OCI-LY7 (cell line): ENCODE data around the gene TM9SF3. TPM values are rescaled to one million over a fixed set of nuclear protein-coding genes. Genes with fewer than 3 reads are reported as not detected.

Experiments
- BruUV-seq: library from RNA; stranded (reverse); fragments of 400-500 nt; replicated peaks from 2 replicates; lab custom pipeline; 2021; lab: Mats Ljungman, UMichigan
- CTCF ChIA-PET: fragments of 300-600 bp; sonication (Branson Sonifier 250); formaldehyde crosslinking; loops from one replicate; lab custom pipeline; 2022; ENCODE audit warnings: antibody characterized with exemption; ENCODE audit not compliant: unreplicated experiment; lab: Charles Lee
- POLR2A ChIA-PET: fragments of 300-600 bp; sonication (Branson Sonifier 250); formaldehyde crosslinking; loops from one replicate; lab custom pipeline; 2022; ENCODE audit warnings: antibody characterized with exemption; lab: Charles Lee
- DNase-seq: peaks from one replicate; pipeline ENCODE4 v3.0.0-alpha.2; 2015; ENCODE audit warnings: low spot score
- H2AFZ ChIP-seq: fragments of 200-600 bp; sonication (generic), shearing (Covaris generic); 2 replicates; pipeline ENCODE4 v1.6.1; 2014; ENCODE audit warnings: mild to moderate bottlenecking, antibody characterized with exemption, low read length, moderate library complexity
- H3K27ac ChIP-seq: fragments of 200-600 bp; sonication (generic); 2 replicates; pipeline ENCODE4 v1.5.1; 2014; ENCODE audit warnings: mixed run types, low read depth, mild to moderate bottlenecking, moderate library complexity, low read length, inconsistent platforms; ENCODE audit not compliant: poor library complexity, severe bottlenecking
- H3K36me3 ChIP-seq: fragments of 200-600 bp; sonication (generic); 2 replicates; pipeline ENCODE4 v1.6.1; 2014; ENCODE audit warnings: mild to moderate bottlenecking, antibody characterized with exemption, low read length, moderate library complexity, mixed read lengths; ENCODE audit not compliant: insufficient read depth
- H3K4me1 ChIP-seq: fragments of 200-600 bp; sonication (generic); 2 replicates; pipeline ENCODE4 v1.5.1; 2014; ENCODE audit warnings: mild to moderate bottlenecking, low read length; ENCODE audit not compliant: insufficient read depth, poor library complexity, severe bottlenecking
- H3K4me2 ChIP-seq: fragments of 200-600 bp; sonication (generic); 2 replicates; pipeline ENCODE4 v1.6.1; 2014; ENCODE audit warnings: mild to moderate bottlenecking, low read length
- H3K4me3 ChIP-seq: fragments of 200-600 bp; sonication (generic); 2 replicates; pipeline ENCODE4 v1.5.1; 2014; ENCODE audit warnings: mild to moderate bottlenecking, low read depth, low read length; ENCODE audit not compliant: poor library complexity, severe bottlenecking
- H3K79me2 ChIP-seq: fragments of 200-600 bp; sonication (generic); 2 replicates; pipeline ENCODE4 v1.6.1; 2016; ENCODE audit warnings: low read depth, mild to moderate bottlenecking, low read length, moderate library complexity, mixed read lengths; ENCODE audit not compliant: insufficient read depth
- H3K9me2 ChIP-seq: fragments of 200-600 bp; sonication (generic); 2 replicates; pipeline ENCODE4 v1.6.1; 2016; ENCODE audit warnings: mild to moderate bottlenecking, low read length, mixed read lengths; ENCODE audit not compliant: insufficient read depth
- H3K9me3 ChIP-seq: fragments of 200-600 bp; sonication (generic); 2 replicates; pipeline ENCODE4 v1.6.1; 2014; ENCODE audit warnings: mild to moderate bottlenecking, mixed run types, low read length, mixed read lengths
- H4K20me1 ChIP-seq: fragments of 200-600 bp; sonication (generic); 2 replicates; pipeline ENCODE4 v1.6.1; 2014; ENCODE audit warnings: mild to moderate bottlenecking, antibody characterized with exemption, low read length, moderate library complexity, mixed read lengths; ENCODE audit not compliant: insufficient read depth
- EZH2phosphoT487 ChIP-seq: fragments of 200-600 bp; sonication (generic); IDR thresholded peaks from 2 replicates; pipeline ENCODE4 v1.6.1; 2018; ENCODE audit warnings: low read depth, borderline replicate concordance, mild to moderate bottlenecking, mixed run types, antibody characterized with exemption, low read length, moderate library complexity, mixed read lengths
- intact Hi-C: fragments of 100-400 bp; cut with micrococcal nuclease; formaldehyde crosslinking; loops from one replicate; pipeline ENCODE4 v1.10.0; 2022; ENCODE audit not compliant: unreplicated experiment
- small RNA-seq: library from RNA; depleted of rRNA; stranded (forward); fragments of <200 nt; gene quantifications from one replicate; pipeline ENCODE3, GENCODE V24; 2014
- total RNA-seq, 2 experiments: library from RNA; depleted of rRNA in 1 of 2; stranded (reverse); fragments of >200 nt in 1 of 2; shearing (Covaris generic) in 1 of 2; gene quantifications; 2 replicates each; pipeline ENCODE4 v1.2.3, GENCODE V29; 2014 to 2022
- TF ChIP-seq, protein P1 (sequence below): fragments of 200-600 bp; sonication (generic); conservative IDR thresholded peaks from 2 replicates; pipeline ENCODE4 v1.5.1; 2014; ENCODE audit warnings: mild to moderate bottlenecking, antibody characterized with exemption, low read length, moderate library complexity, mixed read lengths

TM9SF3 gene
- total RNA-seq, 2 experiments from 2014 or later, result 23.0 to 88.8 TPM

DNA sequence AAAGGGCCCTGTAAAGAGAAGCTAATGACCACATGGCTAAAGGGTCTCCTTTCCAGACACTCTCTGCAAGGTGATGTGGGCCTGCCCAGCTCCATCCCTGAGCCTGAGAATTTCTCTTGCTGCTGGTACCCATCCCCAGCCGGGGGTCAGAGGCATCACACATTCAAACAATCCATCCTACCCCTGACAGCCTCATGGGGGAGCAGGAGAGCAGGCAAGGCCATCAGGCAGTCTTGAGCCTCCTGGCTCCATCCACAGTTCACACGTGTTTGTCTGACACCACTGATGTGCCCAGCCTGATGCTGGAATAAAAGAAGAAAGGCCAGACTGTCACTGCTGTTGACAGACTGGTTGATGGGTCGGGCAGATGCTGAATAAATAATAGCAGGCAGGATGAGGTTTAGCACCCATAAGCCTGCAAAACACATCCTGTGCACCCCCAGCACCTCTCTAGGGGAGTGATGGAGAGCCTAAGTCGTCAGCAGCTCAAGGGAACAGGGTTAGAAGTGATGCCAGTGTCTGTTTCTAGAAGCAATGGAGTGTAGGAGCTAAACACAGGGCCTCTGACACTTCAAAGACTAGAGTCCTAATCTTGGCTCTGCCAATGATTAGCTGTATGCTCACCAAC, 116.6 kb downstream of the TM9SF3 start:
- Histone ChIP-seq H3K9me2 (no peaks in the 10 kb centered on the region), H4K20me1 (no peaks in the 10 kb centered on the region), H3K36me3 (no peaks in the 10 kb centered on the region), H3K4me3 (no peak overlapping the region), H2AFZ (no peak overlapping the region), H3K4me2 (no peak overlapping the region), H3K4me1 (no peaks in the 10 kb centered on the region), H3K79me2 (no peaks in the 10 kb centered on the region), H3K9me3 (no peaks in the 10 kb centered on the region), H3K27ac (no peak overlapping the region)
- intact Hi-C loops, result no loop called here
- no TSS peak for BruUV-seq
- ChIA-PET POLR2A (no interaction called here), CTCF (no interaction called here)
- peak; percentile 63 for DNase-seq
- no peak for TF ChIP-seq EZH2phosphoT487
- TF ChIP-seq, protein P1, sequence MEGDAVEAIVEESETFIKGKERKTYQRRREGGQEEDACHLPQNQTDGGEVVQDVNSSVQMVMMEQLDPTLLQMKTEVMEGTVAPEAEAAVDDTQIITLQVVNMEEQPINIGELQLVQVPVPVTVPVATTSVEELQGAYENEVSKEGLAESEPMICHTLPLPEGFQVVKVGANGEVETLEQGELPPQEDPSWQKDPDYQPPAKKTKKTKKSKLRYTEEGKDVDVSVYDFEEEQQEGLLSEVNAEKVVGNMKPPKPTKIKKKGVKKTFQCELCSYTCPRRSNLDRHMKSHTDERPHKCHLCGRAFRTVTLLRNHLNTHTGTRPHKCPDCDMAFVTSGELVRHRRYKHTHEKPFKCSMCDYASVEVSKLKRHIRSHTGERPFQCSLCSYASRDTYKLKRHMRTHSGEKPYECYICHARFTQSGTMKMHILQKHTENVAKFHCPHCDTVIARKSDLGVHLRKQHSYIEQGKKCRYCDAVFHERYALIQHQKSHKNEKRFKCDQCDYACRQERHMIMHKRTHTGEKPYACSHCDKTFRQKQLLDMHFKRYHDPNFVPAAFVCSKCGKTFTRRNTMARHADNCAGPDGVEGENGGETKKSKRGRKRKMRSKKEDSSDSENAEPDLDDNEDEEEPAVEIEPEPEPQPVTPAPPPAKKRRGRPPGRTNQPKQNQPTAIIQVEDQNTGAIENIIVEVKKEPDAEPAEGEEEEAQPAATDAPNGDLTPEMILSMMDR, result peak; percentile 81

DNA sequence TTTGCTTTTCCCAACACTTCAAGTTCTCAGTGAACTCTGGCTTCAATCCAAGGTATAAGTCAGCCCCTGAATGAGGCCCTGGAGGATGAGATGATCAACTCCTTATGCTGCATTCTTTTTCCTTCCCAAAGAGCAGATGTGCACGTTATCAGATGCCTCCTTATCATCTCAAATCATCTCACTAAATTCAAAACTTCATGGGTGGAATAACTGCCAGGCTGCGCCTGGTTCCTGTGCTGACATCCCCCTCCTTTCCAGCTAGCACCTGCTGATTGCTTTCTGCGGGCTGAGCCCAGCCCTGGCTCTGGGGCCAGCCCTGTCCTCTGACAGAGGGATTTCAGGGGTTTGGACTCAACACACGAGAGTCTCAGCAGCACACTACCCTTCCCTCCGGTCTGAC, 118.0 kb downstream of the TM9SF3 start:
- intact Hi-C loops, result no loop called here
- no peaks in the 10 kb centered on the region for H3K4me1 ChIP-seq
- H2AFZ ChIP-seq, result no peak overlapping the region
- CTCF ChIA-PET, result no interaction called here
- no peak overlapping the region for H3K4me2 ChIP-seq
- H3K9me2 ChIP-seq, result no peaks in the 10 kb centered on the region
- BruUV-seq, result no TSS peak
- POLR2A ChIA-PET, result no interaction called here
- H3K4me3 ChIP-seq, result no peak overlapping the region
- no peaks in the 10 kb centered on the region for H4K20me1 ChIP-seq
- H3K27ac ChIP-seq, result no peak overlapping the region
- no peaks in the 10 kb centered on the region for H3K9me3 ChIP-seq
- DNase-seq, result no peak
- TF ChIP-seq EZH2phosphoT487, result no peak
- TF ChIP-seq, protein P1, result no peak
- H3K36me3 ChIP-seq, result no peaks in the 10 kb centered on the region
- H3K79me2 ChIP-seq, result no peaks in the 10 kb centered on the region

Small RNAs within 50 kb of the gene (small RNA-seq; reads per million reads assigned to genes)
- gene RNA5SP324, result 1.7 reads per million, percentile 72 among the genes with 10 or more reads in this experiment

Other genes starting within 250 kb of the TM9SF3 start
- gene OPALIN, start 228.0 kb downstream of the TM9SF3 start, total RNA-seq (2014; rRNA removed; shearing (Covaris generic)), result not detected in 2 replicates
- gene OPALIN, start 228.0 kb downstream of the TM9SF3 start, total RNA-seq (2022), result not detected in 2 replicates
- 0.18 and 1.1 TPM in 2 replicates for gene TLL2, start 73.1 kb downstream of the TM9SF3 start, total RNA-seq (2014; rRNA removed; shearing (Covaris generic))
- 0.87 and 0.97 TPM in 2 replicates for gene TLL2, start 73.1 kb downstream of the TM9SF3 start, total RNA-seq (2022)
- 132 and 152 TPM in 2 replicates for gene PIK3AP1, start 133.5 kb upstream of the TM9SF3 start, total RNA-seq (2014; rRNA removed; shearing (Covaris generic))
- 111 and 140 TPM in 2 replicates for gene PIK3AP1, start 133.5 kb upstream of the TM9SF3 start, total RNA-seq (2022)
- gene LCOR, start 245.3 kb upstream of the TM9SF3 start, total RNA-seq (2014; rRNA removed; shearing (Covaris generic)), result 17.1 and 32.1 TPM in 2 replicates
- gene LCOR, start 245.3 kb upstream of the TM9SF3 start, total RNA-seq (2022), result 54.5 and 58.4 TPM in 2 replicates